DMS79 (cell line): ENCODE data around the gene OSBPL6.

Experiments
- DNase-seq: peaks from one replicate; lab custom pipeline; 2025; lab: John Stamatoyannopoulos, UW

Gene OSBPL6

GRCh38 chr2:178271629-178272333, 77.5 kb downstream of the OSBPL6 start:
- DNase-seq: no peak

- DNase-seq: no peak
These were observed 79.6 kb downstream of the OSBPL6 start for GRCh38 chr2:178273787-178274360.

DNA sequence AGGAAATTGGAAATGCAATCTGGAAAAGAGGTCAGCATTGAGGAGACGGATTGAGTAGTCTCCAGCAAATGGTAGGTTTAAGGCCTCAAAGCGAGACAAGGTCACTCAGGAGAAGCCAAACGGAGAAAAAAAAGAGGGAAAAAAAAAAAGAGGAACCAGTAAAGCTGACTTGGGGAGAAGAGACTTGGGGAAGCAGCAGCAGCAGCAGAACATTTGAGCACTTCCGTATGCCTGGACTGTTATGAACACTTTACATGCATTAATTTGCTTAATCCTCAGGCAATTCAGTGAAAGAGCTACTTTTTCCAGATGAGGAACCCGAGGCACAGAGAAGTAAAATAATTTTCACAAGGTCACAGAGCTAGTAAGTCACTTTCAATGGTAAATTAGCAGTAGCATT, 81.3 kb downstream of the OSBPL6 start:
- DNase-seq: no peak

DNA sequence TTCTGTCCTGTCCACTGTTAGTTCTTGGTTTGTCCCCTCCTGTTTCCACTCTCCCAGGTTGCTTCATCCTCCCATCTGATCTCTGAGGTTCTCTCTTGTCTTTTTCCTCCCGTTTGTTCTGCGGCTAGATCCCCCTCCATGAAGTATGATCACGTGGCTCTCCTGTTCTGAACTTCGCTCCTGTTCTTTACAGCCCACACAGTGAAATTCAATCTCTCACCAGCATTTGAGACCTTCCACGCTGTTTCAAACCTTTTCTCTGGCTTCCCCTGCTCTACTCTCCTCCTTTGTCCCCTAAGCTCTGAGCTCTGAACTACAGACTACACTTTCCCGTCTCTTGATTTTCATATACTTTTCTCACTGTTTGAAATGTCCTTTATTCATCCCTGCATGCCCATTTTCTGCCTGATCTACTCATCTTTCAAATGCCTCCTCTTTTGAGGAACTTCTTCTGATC, 83.5 kb downstream of the OSBPL6 start:
- no peak for DNase-seq

DNA sequence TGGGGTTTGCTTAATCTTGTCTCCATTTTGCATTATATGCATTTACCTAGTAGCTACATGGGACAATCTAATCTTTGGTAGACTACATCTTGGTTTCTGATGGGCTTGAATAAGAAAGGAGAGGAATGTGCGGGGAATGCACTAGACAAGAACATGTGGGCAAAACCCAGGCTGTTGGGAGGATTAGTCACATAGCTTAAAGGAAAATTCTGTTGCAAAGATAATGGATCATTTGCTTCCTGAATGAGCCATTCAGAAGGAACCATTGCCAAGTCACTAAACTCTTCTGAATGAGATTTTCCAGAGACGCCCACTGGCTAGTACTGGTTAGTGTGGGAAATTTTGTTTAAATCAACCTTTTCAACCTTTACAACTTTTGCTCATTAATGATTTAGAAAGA, 84.8 kb downstream of the OSBPL6 start:
- DNase-seq: no peak

DNA sequence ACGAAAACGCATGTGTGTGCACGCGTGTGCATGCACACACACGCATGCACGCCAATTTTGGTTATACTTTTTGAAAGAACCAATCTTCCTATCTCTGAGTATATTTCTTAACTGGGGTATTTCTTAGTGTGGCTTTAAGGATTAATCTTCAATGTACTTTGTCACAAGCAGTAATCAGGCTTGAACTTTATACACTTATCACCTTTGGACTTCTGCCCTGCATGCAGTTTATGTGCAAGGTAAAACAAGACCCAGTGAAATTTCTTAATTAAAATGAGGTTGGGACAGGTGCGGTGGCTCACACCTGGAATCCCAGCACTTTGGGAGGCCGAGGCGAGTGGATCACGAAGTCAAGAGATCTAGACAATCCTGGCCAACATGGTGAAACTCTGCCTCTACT, 85.3 kb downstream of the OSBPL6 start:
- DNase-seq: no peak

- DNase-seq: no peak
These were observed 86.0 kb downstream of the OSBPL6 start for GRCh38 chr2:178280244-178280852.

DNA sequence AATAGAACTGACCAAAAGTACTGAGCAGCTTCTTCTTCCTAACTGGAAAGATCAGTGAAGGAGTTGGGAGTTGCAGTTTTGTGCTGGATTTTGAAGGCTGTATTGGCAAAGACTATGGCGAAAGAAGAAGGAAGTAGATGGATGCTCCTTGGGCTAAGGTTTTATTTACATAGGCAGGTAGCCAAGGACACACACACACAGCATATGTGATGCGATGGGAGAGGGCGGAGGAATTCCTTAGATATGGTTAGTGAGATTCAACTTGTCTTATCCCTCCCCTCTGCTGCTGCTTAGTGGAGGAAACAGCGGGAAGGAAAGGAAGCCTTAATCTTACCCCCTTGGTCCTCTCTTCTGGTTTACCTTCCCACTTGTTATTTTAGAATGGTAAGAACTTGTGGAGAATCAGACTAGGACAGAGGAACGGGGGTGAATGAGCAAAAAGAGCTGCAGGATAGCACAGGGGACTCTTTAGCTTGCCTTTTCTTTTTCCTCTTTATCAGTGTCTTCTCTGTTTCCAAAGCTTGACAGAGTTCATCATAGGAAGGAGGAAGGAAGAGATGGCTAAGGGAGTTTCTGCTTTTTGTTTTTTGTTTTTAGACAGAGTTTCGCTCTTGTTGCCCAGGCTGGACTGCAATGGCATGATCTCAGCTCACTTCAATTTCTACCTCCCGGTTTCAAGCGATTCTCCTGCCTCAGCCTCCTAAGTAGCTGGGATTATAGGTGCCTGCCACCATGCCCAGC, 87.9 kb downstream of the OSBPL6 start:
- DNase-seq: no peak

DNA sequence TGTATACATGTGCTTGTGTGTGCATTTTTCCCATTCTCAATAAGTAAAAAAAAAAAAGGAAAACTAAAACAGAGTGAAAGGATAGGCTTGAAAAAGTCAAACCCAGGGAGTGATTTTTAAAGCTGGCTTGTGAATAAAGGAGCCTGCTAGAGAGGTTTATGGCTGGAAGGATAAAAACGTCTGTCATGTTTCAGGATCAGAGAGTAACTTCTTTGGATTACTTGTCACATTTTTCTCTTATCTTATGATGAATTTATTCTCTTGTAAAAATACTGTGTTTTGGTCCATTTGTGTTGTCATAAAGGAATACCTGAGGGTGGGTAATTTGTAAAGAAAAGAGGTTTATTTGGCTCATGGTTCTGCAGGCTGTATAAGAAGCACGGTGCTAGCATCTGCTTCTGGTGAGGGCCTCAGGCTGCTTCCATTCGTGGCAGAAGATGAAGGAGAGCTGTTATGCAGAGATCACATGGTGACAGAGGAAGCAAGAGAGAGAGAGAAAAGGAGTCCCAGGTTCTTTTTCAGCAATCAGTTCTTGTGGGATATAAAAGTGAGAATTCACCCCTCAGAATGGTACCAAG, 89.1 kb downstream of the OSBPL6 start:
- DNase-seq: no peak

DNA sequence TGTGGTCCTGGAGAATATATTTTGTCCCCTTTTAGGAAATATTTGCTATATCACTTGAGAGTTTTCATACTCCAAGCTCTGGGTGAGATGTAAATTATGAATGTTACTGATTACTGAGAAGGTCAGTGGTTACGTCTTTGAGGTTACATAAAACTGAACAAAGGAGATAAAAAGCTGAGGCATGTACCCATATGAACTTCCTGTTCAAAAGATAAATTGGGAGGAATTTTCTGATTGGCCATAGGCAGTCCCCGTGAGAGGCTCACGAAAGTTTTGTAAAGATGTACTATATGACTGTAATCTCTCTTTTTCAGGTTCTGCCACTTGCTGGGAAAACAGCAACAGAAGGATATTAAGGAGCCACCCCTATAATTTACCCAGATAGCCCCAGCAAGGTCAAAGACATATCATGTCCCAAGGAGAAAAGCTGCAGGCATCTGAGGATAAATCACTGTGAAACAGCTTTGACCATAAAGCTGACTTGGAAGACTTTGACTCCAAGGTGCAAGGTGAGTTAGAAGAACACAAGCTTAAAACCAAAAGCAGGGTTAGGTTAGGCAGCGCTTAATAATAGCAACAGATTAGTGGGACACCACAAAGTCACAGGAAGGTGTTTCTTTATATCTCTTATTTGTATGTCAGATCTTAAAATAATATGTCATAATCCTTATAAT, 90.4 kb downstream of the OSBPL6 start:
- DNase-seq: no peak

DNA sequence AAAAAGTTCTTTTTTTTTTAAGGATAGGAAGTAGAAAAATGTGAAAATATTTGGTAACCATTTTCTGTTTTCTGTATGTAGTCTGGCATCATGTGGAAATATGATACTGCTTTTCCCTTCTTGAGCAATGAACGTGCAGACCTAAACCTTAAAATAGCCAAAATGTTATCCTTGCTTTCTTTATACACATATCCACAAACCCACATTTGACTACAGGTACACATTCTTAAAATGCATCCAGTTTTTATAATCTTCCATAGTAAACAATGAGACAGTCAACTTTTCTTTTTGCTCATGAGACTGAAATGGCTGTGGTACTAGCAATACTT, 90.9 kb downstream of the OSBPL6 start:
- DNase-seq: no peak

DNA sequence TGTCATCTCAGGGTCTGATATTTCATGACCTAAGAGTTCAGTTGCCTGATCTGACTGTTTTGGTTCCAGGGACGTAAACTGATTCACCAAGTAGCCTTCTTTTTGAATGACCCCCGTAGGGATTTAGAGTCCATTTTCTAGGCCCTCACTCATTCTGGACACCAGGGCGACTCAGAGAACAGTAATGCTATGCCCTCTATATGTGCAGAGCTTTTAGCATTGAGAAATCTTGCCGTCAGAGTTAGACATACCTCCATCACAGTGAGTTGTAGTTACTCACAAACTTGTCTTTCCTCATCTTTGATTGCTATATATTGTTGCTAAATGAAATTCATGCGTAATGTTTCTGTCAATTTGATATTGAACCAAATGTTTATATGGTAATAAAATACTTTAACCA, 92.3 kb downstream of the OSBPL6 start:
- no peak for DNase-seq

DNA sequence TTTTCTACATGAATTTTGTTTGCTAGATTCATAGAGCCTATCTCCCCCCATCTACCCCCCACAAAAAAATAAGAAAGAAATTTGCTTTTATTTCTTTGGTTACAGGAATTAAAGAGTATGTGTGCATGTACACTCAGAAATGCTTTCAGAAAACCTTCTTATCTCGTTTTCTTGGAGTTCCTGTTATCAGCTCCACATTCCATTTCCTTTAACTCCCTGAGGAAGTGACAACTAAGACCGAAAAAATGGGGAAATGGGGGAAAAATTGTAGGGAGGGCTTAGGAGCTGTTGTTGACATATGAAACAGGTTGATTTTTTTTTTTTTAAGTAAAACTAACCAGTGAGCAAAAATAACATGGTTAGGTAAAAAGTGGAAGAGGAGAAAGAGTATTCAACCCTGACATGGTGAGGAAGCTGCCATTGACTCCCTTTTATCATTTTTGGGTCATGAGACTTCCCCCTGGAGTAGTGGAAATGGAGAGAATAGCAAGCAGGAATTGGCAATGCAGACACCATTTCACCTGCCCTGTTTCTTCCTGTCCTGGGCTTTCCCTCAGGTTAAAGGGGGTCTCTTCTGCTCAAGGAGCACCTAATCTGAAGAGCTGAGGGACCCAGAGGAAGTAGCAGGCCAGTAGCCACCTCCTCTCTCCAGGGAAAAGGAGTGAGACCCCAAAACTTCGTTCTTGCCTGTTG, 93.5 kb downstream of the OSBPL6 start:
- DNase-seq: no peak

DNA sequence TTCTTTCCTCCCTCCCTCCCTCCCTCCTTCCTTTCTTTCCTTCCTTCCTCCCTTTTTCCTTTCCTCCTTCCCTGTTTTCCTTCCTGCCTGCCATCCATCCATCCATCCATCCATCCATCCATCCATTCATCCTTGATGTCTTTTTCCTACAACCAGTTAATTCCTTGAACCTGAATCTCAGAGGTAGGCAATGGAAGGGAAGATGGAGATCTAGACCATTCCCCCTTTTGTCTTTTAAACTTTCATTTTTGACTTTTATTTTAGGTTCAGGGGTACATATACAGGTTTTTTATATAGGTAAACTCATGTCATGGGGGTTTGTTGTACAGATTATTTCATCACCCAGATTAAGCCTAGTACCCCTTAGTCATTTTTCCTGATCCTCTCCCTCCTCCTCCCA, 97.4 kb downstream of the OSBPL6 start:
- no peak for DNase-seq

GRCh38 chr2:178292586-178292985, 98.3 kb downstream of the OSBPL6 start:
- DNase-seq: no peak

DNA sequence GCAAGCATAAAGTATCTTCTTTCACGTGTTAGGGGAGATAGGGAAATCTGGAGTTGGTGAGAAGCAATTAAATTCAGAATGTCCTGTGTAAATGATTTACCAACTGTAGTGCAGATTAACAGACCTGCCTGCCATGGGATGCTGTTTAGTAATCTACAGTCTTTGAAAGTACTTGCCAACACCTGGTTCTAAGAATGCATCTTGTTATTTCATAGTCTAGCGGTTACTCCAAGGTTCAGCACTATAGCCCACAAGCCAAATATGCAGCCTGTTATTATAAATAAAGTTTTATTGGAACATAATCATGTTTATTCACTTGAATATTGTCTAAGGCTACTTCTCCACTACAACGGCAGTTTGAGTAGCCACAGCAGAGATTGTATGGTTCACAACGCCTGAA, 100.8 kb downstream of the OSBPL6 start:
- DNase-seq: no peak

DNA sequence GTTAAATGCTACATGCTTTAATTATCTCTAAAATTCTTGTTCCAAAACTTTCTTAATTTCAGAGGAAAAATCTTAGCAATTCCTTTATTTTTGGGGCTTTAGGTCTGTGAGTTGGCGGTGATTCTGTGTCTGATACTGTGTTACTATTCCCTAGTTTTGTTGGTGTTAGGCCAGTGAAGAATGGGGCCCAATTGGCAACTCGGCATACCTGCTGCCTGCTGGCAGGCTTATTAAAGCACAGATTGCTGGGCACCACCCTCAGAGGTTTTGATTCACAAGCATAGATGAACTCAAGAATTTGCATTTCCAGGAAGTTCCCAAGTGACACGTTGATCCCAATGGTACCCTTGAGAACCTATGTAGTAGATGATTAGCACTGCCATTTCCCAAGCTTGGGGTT, 101.6 kb downstream of the OSBPL6 start:
- DNase-seq: no peak

GRCh38 chr2:178296394-178297090, 102.2 kb downstream of the OSBPL6 start:
- no peak for DNase-seq

DNA sequence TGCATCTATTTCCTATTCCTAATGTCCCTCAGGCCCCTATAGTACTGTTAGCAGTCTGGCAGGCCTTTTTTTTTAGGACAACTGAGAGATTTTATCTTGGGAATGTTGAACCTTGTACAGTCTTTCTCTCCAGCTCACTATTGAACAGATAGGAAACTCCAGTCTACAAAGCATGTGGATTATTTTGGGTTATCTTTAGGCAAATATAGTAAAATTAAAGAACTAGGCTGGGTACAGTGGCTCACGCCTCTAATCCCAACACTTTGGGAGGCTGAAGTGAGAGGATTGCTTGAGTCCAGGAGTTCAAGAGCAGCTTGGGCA, 102.7 kb downstream of the OSBPL6 start:
- no peak for DNase-seq

DNA sequence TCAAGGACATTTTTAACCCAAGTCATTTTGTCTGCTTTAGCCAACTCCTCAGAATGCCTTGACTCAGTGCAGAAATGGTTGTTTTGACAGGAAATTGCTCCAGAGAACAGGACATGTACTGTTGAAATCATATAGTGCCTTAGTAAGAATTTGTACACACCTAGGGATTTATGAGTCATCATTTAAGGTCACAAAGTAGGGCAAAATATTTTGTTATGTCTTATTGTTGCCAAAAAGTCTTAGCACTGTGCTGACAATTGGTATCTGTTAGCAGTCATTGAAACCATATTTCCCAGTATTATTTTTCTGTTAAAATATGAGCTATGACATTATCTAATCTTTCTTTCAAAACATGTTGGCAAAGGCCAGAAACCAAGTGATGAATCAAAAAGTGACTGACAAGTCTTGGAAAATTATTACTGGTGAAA, 104.5 kb downstream of the OSBPL6 start:
- DNase-seq: no peak

DNA sequence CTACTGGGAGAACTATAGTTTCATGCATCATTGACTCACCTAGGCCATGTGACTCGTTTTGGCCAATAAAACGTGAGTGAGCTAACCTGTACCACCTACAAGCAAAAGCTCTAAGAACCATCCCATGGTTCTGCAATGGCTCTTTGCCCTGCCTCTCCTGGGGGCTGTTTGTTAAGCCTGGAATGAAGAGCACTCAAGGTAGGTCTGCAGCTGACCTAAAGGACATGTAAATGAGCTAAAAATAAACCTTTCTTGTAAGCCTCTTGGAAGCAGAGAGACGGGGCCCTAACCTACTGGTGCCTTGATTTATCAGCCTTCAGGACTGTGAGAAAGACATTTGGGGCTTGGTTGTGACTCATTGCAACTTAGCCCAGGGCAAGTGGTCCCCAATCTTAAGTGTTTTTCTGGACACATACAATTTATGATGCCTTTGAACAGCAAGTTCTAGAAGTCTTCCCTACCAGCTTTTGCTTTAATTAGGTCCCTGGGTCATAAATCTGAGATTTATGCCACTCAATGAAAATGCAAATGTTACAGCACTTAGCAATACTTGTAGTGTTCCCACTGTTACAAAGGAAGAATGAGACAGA, 107.4 kb downstream of the OSBPL6 start:
- DNase-seq: peak; percentile 95
